Activated effector memory CD4-positive, alpha-beta T cell treated with anti-CD3 and anti-CD28 coated beads, Interleukin-2, amount 50 U/mL, for 16 hours (primary cell): ENCODE data around the gene BTBD10.

Experiments
- DNase-seq: peaks from one replicate; pipeline ENCODE4 v3.0.0-alpha.2; 2020

Gene BTBD10

DNA sequence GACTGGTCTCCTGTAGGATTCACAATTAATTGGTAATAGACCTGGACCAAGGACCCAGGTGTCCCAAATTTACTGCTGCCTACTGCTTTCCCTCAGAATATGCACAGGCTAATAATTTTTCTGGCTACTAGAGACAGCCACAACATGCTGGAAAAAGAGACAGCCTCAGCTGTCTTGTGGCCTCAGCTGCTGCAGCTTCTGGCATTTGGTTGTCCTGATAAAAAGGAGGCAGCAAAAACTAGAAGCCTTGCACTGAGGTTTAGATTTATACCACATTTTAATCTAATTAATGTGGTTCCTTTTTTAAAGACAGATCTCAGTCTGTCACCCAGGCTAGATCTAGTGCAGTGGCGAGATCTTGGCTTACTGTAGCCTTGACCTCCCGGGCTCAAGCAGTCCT is 89.8 kb downstream of the BTBD10 start:
- no peak for DNase-seq

DNA sequence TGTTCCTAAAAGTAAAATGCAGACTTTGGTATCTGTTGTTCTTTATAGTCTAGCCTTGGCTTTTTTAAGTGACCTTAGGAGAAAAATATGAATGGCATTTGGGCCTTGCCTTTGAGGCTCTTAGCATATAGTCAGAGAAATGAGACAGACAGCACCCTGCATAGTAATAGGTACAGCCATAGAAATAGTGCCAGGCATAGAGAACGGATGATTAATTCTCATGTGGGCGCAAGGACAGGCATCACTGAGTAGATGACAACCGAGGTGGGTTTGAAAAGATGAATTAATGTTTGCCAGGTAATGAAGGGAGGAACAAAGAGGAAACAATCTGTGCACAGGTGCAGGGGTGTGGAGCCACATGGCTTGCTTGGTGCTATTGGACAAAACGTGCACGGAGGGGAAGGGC is 95.0 kb downstream of the BTBD10 start:
- DNase-seq, result no peak

DNA sequence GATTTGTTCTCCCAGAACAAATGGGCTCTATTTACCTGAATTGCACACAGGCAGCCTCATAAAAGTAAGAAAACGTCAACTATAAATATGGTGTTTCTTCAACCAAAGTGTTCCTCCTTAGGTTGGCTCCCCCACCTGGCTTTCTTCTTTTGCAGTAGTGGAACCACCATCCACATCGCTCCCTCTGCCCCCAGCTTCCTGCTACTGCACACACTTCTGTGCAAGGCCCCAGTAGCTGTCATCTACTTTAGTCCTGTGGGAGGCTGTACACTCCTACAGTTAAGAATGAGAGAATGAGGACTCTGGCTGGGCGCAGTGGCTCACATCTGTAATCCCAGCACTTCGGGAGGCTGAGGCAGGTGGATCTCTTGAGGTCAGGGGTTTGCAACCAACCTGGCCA is 95.9 kb downstream of the BTBD10 start:
- DNase-seq, result no peak

DNA sequence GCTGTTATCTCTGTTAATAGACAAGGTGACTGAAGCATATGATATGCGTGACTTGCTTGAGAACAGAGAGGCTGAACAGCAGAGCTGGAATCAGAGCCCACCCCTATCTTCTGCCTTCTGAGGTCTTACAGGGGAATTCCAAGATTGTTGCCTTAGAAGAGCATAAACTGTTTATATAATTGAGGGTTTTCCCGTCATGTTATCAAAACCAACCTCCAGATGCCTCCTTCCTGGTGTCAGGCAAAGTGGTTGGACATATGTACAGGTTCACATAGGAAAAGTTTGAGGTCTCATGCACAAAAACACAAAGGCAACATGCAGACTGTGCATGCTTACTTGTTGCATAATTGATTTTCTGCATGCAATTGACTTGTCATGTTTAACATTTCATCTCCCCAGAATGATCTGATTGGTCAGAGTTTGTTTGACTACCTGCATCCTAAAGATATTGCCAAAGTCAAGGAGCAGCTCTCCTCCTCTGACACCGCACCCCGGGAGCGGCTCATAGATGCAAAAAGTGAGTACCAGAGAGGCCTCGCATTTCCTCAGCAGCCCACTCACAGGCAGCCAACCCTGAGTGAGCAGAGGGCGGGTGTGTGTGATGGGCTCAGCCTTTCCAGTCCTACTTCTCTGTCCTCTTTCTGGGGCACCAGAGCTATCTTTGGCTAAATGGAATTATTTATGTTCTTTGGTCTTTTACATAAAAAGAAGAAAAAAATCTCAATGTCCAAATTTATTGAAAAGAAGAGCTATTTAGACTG is 96.6 kb downstream of the BTBD10 start:
- DNase-seq, result no peak

DNA sequence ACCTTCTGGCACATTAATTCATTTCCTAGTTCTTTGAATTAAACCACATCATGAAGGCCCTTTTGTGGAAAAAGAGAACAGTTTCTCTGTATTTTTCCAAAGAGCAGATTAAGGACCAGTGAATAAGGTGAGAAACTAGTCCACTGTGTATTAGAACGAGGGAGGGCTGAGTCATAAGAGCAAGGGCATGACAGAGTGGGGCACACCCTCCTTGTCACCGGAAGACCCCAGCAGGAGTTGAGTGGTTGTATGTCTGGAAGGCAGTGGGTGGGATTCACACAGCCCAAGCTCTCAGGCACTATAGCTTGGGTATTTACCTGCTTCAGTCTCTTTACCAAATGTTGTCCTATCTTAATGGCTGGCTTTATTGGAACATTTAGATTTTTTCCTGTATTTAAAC is 98.6 kb downstream of the BTBD10 start:
- DNase-seq, result no peak

DNA sequence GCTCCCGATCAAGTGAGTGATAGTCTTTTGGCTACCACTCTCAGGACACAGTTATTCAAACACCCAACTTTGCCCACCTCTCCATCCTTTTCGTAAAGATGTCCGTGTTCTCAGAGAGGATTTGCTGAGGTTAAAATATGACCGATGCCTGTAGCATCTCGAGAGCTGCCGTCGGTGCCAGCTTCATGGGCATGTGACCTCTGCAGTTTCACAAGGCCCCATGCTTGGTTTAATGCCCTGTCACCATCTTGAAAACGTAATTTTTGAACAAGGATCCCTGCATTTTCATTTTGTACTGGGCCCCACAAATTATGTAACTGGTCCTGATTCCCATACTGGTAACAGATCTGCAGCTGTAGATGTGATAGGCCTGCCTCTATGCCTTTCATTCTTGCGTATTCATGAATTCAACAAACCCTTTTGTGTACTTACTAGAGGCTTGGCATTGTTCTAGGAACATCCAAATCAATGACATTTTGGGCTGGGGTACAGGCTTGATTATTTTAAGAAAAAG is 100.4 kb downstream of the BTBD10 start:
- DNase-seq, result no peak

DNA sequence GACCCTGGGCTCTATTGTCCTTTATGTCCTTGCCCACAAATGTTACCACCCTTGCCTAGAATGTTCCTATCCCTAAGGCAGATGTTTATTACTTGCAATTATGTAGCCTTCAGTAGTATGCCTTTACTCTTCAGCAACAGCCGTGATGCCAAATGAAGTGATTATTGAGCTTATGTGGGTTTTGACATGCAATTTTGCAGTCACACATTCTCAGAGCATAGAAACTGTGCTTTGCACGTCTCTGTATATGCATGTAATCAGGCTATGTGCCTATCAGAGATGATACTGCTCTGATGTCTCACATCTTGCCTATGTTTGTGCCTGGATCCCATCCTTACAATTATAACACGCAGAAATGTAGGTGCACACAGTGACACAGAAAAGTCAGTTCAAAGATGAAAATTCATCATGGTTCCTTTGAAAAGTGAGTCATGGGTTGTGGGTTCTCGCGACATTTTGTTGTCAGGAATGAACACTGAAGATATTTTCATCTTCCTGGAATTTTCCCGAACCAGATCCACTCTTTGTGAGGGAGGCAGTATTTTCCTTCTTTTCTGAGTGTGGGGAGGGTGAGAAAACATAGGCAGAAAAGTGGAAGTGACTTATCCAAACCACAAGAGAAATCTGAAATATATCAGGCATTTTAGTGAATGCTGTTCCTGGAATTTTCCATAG is 104.3 kb downstream of the BTBD10 start:
- DNase-seq, result no peak

DNA sequence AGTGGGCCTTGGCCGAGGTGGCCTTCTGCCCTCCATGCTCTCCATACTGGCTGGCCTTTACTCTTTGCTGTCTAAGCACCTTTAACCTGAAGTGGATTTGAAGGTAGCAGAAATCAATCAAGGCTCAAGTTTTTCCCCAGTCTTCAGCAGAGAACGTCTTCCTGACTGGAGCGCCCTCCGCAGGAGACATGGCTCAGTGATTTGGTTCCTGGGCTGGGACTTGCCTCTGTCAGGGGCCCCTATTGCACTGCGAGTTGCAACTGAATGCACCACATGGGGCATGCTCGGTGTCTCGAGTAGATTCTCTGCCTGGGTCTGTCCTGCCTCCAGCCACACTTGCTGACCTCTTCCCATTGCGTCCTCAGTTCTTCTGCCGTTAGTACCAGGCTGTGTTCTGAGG is 105.8 kb downstream of the BTBD10 start:
- DNase-seq, result no peak

DNA sequence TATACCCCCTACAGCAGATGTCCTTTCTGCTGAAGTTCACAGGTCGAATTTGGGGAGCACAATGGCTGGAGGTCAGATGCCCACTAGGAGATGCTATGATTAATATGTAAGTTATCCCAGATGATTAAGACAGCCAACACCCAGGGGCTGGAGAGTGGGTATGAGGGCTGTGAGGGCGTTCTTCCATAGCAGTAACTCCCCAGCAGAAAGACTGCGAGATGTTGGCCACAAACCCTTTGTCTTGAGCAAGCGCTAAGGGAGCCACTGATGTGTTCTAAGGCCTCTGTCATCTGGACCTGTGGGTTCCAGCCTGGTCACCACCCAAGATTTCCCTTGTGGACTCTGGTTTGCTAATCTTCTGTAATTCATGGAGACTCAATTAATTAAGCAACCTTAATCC is 107.8 kb downstream of the BTBD10 start:
- no peak for DNase-seq

DNA sequence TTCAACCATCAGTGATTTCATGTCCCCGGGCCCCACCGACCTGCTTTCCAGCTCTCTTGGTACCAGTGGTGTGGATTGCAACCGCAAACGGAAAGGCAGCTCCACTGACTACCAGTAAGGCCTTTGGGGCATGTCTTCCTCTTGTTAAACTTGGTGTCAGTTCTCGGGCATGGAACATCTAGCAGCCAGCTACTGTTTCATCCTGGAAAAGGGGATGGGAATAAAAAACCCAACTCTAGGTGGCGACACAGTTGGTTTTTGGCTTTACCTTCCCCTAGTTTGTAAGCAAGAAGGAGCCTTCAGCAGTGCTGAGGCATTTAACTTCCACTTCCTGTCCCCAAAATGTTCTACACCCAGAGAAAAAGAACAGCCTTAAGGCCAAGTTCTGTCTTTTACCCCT is 108.7 kb downstream of the BTBD10 start:
- no peak for DNase-seq

DNA sequence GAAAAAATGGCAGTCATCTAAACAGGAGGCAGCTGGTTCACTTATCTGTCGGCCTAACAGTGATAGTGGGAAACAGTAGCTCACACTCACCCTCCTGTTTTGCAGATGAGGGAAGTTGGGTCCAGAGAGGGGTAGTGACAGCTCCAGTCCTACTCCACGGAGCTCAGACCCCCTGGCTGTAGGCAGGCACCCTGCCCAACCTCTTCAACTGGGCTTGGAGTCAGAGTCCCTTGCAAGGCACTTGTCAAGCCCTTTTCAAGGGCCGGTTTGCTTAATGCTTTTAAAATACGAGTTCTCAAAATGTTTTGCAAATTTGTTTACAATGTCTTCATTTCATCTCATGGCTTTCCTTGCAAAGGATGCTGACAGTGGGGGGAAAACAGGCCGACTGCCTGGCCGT is 110.3 kb downstream of the BTBD10 start:
- no peak for DNase-seq

DNA sequence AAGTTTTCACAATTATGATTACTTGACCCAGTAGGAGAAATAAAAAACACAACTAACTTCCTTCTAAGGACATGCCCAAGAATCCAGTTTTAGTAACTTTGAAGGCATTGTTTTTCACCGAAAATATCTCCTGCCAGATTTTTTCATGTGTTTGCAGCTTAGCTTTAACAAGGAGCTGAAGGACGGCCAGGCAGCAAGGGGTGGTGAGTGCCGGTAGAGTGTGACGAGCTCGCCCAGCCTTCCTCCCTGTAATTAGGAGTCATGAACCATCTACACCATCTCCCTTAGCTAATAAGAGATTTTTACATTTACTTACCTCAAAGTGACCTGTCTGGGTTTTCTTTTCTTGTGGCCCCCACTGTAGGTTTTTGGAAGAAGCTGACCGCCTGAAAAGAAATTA is 113.4 kb downstream of the BTBD10 start:
- DNase-seq, result no peak

DNA sequence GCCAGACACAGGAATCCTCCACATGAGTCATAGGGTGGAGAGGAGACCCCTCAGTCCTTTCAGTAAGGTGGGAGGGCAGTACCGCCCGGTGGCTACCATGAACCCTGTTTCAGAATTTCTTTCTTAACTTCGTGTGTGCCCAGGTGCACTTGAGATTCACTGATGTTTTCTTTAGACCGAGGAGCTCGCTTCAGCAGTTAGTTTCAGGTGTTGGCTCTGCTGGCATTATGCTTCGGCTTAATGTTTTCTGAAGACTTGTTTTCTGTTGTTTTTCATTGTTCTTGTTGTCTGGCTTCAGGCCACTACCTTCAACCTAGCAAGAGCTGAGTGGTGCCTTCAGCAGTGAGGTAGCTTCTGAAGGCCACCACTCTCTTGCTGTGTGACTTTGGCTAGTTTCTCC is 114.0 kb downstream of the BTBD10 start:
- DNase-seq, result no peak

DNA sequence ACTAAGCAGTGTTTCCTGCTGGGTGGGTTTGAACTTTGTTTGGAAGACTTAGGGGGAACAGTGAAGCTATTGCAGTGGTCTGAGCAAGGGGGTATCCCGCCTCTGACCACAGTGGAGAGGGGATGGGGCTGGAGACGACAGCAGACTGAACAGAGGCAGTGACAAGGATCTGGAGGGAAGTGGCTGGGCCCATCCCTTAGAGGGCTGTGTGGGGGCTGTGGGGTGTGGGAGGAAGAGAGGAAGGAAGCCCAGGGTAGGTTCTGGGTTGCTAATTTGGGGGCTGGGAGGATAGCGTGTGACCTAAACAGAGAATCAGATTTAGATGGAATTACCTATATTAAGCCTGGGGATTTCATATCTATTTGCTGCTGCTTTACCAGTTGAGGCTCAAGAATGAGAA is 114.7 kb downstream of the BTBD10 start:
- no peak for DNase-seq

DNA sequence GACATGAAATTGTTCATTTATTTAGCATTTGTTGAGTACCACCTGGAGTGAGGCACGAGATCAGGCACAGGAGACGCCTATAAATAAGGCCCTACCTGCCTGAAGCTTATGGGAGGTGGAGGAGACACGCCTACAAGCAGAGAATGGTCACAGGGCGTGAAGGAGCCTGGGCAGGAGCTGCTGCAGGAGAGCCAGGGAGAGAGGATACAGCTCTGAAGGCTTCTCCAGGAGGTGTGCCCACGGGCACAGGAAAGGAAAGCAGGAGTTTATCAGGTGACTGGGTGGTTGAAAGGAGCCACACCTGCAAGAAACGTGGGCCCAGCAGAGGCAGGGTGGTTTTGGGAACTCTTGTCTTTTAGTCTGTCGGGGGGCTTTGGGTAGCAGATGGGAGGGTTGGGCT is 115.1 kb downstream of the BTBD10 start:
- no peak for DNase-seq

DNA sequence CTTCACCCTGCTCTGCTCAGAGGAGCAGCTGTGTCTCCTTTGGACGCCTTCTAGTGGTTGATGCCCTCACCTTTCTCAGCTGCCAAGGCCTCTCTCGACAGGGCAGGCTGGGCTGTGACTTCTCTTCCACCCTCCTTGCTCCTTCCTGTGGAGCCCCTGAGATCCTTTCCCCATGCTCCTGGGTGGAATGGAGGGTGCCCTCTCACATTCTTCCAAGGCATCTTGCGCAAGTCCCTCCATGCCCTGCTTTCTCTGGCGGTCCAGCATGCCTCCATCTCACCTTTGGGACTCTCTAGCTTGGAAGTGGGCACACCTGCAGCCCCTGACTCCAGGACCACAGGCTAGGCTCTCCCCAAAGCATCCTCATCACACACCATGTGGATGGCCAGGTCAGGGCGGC is 116.6 kb downstream of the BTBD10 start:
- no peak for DNase-seq

DNA sequence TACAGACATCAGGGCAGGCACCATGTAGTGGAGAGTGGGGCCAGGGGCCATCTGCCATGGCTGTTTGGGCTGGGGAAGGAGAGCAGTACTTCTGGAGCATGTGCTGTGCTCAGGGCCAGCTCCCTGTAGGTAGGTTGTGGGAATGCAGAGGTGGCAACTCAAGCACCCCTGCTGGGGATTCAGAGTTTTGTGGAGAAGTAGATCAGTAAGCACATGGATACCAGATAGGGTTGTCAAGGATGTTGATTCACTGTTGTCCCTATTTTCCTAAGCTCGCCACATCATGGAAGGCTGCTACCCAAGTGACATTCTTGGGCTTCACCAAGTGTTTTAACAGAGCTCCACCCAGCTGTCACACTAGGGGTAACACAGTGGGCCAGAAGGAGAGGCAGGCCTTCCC is 118.2 kb downstream of the BTBD10 start:
- no peak for DNase-seq

DNA sequence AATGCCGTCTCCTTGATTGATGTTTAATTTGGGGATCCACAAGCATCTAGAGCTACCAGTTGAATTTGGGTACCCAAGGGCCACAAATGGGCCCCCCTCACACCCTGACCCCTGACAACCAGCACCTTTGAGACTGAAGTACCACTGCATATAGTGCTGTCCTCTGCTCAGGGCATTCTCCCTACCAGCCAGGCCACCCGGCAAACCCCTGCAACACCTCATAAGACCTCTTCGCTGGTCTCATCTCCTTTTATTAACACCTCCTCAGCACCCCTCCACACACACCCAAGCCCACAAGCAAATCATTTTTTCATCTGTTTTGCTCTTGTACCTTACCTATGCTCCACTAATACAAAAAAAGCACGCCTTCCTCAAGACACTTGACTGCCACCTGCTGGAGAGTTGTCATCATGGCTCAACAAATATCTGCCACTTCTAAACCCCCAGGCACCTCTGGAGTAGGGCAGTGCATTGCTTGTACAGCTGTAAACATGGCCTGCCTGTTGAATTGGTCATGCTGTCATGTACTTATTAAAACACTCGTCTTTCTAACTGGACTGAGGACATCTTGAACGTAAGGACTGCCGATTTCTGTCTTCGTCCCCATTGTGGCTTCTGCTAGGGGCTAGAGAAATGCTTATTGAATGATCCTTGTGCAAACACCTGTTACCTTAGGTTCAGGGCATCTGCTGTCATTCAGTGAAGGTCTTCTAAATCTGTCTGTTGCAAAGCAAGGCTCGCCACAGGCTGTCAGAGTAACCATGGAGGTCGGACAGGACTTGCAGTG is 118.9 kb downstream of the BTBD10 start:
- peak; percentile 85 for DNase-seq

DNA sequence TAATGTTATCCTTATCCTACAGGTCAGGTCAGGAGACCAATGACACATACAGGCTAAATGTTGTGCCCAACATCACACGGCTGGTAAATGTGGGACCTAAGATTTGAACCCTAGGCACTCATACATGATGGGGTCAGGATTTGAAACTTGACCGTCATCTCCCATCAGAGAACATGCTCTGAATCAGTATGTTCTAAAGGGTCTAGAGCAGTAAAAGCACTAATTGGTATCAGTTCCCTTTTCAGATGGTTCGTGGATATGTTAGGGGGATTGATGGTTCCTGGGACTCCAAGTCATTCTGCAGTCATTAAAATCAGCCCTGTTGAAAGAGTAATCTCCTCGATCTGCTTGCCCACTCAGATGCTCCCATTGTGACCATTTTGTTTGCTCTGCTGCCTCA is 120.0 kb downstream of the BTBD10 start:
- no peak for DNase-seq

DNA sequence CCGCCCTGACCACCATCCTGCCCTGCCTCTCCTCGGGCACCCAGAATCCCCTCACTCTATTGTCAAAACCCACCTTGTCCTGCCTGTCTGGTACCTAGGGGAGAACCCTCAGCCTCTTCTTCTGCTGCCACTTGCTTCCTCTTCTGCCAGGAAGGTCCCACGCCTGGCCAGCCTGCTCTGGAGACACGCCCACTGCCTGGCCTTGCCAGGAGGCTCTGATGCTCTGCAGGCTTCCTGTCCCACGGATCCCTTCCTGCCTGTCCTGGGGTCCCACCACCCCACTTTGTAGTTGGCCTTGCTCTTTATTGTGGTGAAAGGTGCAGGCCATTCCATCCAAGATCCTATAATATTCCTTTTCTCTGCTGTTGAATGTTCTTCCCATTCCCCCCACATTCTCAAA is 122.0 kb downstream of the BTBD10 start:
- DNase-seq, result no peak

DNA sequence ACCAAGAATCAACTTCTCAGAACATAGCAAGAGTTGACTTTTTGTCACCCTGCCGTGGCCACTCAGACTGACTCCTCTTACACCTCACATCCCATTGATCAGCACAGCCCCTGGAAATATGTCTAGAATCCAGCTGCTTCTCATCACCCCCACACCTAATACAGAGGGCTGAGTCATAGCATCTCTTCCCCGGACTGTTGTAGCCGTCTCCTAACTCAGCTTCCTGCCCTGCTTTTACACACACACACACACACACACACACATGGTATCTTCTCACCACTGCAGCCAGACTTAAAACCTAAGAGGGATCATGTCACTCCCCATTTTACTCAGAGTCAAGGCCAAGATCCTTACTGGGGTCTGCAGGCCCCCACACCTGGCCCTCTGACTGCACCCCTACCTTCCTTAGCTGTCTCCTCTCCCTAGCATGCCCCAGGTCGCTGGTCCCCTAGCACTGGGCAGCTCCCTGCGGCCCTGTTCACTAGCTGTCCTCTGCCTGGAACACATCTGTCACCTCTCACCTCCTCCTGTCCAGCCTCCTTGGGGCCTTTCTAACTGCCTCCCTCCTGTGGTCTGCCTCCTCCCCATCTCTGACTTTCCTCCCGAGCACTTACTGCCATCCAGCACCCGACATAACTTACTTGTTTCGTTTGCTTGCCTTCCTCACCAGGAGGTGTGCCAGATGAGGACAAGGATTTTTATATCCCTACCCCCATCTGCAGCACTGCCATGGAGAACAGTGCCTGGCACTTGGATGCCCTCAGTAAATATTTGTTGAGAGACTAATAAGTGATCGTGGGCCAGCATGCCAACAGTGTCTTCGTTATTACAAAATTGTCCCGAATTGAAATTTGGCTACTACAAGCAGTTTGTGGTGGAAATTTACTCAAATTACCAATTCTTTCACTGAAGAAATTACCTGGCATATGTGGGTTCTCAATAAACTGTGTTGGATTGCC is 123.5 kb downstream of the BTBD10 start:
- DNase-seq, result no peak

DNA sequence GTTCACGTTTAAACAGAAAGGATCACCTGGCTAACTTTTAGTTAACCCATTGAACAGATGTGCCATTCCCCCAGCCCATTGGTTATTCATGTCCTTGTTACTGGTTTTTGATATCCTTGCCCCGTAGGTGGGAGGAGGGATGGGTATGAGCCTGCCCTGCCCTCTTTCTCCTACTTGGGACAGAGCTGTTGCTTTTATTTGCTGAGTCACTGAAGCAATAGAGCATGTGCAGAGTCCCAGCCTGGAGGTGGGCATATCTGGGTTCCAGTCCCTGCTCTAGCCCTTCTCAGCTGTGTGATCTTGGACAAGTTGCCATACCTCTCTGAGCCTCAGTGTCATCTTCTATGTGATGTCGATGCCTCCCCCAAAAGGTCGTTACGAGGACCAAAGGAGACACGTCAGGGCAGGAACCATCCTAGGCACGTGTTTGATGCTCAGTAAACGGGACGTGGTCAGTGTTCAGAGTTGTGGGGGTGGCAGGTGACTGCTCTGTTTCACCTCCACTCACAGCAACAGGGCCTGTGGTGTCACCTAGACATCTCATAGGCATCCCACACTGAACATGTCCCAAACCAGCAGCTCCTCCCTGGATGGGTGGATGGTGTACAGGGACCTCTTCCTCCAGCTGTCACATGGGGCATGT is 124.5 kb downstream of the BTBD10 start:
- no peak for DNase-seq
